ENCODE results near the gene THEMIS2.

DNA sequence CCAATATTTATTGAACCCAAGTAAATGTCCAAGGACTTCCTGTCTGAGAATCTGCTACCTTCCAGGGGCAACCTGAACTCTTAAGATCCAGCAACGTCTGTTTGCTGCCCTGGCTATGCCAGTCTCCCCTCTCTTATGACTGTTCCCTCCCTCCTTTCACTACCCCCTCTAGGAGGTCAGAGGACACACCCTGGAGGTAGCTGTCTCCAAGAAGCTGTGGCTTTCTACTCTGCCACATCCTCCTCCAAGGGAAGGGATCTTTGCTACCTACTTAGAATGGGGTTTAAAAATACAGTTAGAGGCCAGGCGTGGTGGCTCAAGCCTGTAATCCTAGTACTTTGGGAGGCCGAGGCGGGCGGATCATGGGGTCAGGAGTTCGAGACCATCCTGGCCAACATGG is 58.8 kb downstream of the THEMIS2 start:
- TF ChIP-seq ATF1 (CRISPR knock-in tag; IDR thresholded peaks at IDR 0.05) (no peak), ATF1 (tag; IDR thresholded peaks at IDR 0.05) (no peak), RFX5 (IDR thresholded peaks at IDR 0.05; ENCODE audit: low read depth, low read length) (no peak), BDP1 (IDR thresholded peaks at IDR 0.05; ENCODE audit: insufficient read depth, insufficient read length) (no peak), BRD9 (IDR thresholded peaks at IDR 0.05; ENCODE audit: low read depth, partially characterized antibody) (no peak)
- TF ChIP-seq, protein P1, sequence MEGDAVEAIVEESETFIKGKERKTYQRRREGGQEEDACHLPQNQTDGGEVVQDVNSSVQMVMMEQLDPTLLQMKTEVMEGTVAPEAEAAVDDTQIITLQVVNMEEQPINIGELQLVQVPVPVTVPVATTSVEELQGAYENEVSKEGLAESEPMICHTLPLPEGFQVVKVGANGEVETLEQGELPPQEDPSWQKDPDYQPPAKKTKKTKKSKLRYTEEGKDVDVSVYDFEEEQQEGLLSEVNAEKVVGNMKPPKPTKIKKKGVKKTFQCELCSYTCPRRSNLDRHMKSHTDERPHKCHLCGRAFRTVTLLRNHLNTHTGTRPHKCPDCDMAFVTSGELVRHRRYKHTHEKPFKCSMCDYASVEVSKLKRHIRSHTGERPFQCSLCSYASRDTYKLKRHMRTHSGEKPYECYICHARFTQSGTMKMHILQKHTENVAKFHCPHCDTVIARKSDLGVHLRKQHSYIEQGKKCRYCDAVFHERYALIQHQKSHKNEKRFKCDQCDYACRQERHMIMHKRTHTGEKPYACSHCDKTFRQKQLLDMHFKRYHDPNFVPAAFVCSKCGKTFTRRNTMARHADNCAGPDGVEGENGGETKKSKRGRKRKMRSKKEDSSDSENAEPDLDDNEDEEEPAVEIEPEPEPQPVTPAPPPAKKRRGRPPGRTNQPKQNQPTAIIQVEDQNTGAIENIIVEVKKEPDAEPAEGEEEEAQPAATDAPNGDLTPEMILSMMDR (IDR thresholded peaks at IDR 0.05 in 2 of 3, conservative IDR thresholded peaks at IDR 0.05 in 1 of 3; ENCODE audit: insufficient read depth in 2 of 3, low read depth in 1 of 3, low read length in 3 of 3) = no peak
